GM04503 (cell line): Measurements from ENCODE around the gene GOLGA6L24.
"Not testable (repeated sequence)": the region's sequence is repeated elsewhere in the genome, so short reads cannot be mapped to it uniquely, and the experiment has no call there.

Experiments used
- DNase-seq: peaks from one replicate; pipeline ENCODE4 v3.0.0-alpha.2; 2012; ENCODE audit warnings: low read depth

GOLGA6L24 gene, protein sequence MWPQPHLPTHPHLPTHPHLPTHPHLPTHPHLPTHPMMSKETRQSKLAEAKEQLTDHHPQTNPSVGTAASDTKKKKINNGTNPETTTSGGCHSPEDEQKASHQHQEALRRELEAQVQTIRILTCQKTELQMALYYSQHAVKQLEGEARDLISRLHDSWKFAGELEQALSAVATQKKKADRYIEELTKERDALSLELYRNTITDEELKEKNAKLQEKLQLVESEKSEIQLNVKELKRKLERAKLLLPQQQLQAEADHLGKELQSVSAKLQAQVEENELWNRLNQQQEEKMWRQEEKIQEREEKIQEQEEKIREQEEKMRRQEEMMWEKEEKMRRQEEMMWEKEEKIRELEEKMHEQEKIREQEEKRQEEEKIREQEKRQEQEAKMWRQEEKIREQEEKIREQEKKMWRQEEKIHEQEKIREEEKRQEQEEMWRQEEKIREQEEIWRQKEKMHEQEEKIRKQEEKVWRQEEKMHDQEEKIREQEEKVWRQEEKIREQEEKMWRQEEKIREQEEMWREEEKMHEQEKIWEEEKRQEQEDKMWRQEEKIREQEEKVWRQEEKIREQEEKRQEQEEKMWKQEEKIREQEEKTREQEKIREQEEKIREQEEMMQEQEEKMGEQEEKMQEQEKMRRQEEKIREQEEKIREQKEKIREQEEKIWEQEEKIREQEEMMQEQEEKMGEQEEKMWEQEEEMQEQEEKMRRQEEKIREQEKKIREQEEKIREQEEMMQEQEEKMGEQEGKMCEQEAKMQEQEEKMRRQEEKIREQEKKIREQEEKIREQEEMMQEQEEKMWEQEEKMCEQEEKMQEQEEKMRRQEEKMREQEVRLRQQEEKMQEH

DNA sequence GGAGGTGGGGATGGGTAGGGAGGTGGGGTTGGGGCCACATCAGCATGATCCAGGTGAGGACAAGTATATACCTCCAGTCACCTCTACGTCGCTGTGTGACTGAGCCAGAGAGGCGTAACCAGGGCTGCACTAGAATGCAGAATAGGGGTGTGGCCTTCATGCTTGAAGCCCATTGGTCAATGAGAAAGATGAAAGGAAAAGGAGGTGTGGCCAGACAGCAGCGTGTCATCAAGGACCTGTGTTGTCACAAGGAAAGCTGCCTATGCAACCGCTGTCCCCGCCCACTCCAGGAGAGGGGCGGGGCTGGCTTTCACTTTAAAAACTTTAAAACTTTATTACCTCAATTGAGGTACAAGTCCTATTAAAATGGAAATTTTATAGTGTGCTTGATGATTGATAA is at the start of gene GOLGA6L24:
GOLGA6L24 (minus strand) TSS at position 101 of the 400 bp plus-strand sequence; CDS start at position 40, 61 bp downstream.
- DNase-seq: not testable (repeated sequence)

DNA sequence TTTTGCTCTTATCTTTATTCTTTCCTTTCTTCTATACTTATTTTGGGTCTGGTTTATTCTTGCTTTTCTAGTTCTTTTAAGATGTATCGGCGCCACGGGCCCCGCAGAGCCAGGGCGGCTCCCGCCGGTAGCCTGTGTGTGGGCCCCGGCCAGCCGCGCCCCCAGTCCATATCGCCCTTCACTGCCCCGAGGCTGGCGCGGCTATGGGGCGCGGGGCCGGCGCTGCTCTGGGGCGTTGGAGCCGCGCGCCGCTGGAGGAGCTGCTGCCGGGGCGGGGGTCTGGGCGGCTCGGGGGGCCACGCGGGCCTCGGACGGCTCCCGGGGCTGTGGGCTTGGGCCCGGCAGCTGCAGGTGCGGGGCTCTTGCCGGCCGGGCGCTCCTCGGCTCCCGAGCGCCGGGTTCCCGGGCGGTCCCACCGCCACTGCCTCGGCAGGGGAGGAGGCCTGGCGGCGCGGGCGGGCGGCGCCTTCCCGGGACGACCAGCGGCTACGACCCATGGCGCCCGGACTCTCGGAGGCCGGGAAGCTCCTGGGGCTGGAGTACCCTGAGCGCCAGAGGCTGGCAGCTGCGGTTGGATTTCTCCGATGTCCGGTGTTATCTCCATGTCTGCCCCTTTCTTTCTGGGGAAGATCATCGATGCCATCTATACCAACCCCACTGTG is 45.0 kb upstream of the GOLGA6L24 start:
- DNase-seq: not testable (repeated sequence)

DNA sequence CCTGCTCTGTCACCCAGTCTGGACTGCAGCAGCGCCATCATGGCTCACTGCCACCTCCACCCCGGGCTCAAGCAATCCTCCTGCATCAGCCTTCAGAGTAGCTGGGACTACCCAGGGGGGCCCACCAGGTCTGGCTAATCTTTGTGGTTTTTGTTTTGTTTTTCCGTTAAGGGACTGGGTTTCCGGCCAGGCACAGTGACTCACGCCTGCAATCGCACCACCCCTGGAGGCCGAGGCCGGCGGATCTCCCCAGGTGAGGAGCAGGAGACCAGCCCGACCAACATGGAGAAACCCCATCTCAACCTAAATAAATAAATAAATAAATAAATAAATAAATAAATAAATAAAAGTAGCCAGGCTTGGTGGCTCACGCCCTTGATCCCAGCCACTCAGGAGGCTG is 38.1 kb upstream of the GOLGA6L24 start:
- DNase-seq: not testable (repeated sequence)

DNA sequence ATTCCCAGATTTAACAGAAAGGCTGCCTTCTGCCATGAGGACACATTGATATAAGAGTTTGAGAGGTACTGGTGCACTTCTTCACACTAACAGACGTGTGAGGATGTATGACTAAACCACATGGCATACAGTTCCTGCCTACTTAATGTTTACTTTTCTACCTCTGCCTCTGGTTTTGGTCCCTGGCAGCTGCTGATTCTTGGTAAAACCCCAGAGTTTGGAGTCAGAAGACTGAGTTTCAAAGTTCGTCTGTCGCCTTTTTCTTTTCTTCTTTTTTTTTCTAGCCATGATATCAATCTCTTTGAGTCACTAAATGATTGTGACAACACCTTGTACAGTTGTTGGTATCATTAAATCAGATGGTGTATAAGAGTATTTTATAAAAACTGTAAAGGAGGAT is 22.2 kb upstream of the GOLGA6L24 start:
- not testable (repeated sequence) for DNase-seq

DNA sequence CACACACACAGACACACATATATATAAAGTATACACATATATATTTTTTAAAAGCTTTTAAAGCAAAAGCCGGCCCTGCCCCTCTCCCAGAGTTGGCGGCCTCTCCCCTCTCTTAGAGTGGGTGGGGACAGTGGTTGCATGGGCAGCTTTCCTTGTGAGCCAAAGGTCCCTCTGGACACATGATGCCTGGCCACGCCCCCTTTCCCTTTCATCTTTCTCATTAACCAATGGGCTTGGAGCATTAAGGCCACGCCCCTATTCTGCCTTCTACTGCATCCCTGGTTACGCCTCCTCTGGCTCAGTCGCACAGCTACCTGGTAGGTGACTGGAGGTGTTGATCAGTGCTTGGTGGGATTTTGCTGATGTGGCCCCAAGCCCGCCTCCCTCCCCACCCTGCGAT is 20.5 kb upstream of the GOLGA6L24 start, which contains the start of gene GOLGA8F:
GOLGA8F (plus strand) TSS at position 301 of the 400 bp plus-strand sequence; CDS start at position 399, 98 bp downstream.
- DNase-seq: not testable (repeated sequence)

DNA sequence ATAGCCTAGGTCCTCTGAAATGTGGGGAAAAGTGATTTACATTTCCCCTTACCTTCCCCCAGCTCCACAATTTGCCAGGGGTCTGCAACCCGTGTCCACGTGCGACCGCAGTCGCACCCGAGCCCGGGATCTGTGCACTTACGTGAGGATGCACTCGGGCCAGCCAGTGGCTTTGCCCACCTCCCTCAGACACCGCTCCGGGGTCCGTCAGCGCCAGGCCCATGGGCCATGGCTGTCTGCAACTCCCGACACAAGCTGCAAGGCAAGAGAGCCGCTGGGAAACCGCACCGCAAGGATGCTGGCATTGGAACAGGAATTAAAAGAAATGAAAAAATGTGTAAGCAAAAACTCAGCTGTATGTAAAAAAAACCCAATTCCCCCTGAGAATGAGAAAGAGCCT is 7.6 kb upstream of the GOLGA6L24 start:
- DNase-seq: not testable (repeated sequence)

DNA sequence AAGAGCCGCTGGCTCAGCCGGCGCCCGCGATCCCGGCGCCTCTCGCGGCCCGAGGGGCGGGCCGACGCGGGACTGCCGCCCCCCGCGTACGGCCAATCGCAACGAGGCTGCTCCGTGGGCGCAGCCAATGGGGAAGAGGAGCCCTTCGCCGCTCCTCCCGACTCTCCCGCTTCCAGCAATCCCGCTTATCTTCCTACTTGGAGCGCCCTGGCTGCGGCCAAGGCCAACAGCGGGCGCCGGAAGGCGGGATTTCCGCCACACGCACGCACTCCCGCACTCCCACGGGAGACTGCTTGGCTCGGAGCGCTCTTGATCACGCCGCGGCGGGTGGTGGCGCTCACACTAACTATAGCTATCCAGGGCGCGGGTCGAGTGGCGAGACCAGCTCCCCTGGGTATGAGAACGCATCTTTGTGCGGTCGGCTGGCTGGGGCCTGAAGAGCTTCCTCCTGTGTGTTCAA is 35.7 kb downstream of the GOLGA6L24 start, which contains the start of gene HERC2:
HERC2 (minus strand) TSS at position 51 of the 460 bp plus-strand sequence. CDS start 746 bp downstream, outside the sequence.
- DNase-seq: not testable (repeated sequence)

DNA sequence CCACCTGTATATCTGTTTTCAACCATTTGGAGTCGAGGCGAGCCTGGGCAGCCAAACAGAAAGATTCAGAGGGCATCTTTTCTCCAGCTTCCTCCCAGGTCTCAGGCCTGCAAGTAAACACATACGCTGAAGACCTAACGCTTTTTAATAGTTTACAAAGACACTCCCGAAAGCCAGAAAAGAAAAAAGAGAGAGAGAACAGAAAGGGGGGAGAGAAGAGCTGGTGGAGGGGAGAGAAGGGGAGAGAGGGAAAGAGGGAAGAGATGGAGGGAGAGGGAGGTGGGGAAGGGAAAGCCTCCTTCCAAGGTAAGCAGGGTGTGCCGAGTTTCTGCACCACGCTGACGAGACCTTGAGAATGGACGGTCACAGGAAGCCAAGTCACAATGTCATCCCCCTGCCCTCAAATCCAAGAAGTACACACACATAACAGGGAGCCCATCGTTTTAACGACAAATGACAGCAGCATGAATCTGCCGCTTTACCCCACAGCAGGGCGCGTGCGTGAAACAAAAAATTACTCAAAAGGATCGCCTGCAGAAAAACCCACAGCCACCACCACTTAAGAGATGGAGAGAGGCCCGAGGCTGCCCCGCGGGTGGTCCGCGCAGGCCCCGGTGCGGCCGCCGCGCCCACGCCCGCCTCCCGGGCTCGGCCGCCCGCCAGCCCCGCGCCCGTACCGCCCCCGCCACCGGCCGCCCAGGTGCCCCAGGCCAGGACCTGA is 36.4 kb downstream of the GOLGA6L24 start:
- DNase-seq: not testable (repeated sequence)

DNA sequence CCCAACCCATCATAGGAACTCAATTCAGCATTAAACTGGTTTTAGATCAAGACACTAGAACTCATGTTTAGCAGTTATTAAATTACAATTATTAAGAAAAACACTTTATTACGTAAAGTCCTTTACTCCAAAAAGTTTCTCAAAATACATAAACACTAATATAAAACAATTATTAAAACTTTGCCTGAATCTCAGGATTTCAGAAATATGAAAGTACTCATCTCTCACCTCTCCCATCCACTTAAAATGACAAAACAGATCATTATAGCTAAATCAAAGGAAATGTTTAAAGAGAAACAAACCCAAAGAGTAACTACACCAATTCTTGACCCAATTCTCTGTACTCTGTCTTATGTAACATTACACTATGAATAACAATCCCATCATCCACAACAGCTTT is 38.2 kb downstream of the GOLGA6L24 start:
- DNase-seq: not testable (repeated sequence)

DNA sequence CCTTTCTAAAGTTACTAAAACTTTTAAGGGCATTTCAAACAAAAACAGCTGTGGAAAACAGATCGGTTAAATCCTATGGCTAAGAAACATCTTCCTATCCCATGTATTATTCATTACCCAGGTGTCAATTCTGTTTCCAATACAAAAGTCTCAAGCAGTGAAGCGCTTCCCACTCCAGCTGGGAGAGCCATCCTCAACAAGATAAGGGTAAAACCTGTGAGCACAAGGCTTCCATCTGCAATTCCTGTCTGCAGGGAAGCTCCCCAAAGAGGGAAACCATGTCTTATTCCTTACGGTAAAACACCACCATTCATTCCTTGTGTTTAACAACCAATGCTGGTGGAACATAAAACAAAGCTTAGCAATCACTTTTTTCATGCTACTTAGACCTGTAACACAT is 39.1 kb downstream of the GOLGA6L24 start:
- DNase-seq: not testable (repeated sequence)

DNA sequence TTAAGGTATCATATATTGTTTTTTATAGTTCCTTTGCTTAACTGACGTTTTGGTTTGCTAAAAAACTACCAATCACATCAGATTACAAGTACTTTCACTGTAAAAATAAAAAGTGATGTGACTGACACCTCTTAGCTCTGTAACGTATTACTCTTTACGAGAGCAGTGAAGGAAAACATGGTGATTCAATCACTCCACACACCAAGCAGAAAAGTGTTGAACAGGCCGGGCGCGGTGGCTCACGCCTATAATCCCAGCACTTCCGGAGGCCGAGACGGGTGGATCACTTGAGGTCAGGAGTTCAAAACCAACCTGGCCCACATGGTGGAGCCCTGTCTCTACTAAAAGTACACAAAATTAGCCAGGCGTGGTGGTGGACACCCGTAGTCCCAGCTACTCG is 39.8 kb downstream of the GOLGA6L24 start:
- DNase-seq: not testable (repeated sequence)

DNA sequence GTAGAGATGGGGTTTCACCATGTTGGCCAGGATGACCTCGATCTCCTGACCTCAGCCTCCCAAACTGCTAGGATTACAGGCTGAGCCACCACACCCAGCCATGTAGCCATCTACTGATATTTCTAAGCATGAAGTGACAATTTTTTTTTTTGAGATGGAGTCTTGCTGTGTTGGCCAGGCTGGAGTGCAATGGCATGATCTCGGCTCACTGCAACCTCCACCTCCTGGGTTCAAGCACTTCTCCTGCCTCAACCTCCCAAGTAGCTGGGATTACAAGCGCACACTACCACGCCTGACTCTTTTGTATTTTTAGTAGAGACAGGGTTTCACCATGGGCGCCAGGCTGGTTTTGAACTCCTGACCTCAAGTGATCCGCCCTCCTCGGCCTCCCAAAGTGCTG is 40.9 kb downstream of the GOLGA6L24 start:
- not testable (repeated sequence) for DNase-seq

DNA sequence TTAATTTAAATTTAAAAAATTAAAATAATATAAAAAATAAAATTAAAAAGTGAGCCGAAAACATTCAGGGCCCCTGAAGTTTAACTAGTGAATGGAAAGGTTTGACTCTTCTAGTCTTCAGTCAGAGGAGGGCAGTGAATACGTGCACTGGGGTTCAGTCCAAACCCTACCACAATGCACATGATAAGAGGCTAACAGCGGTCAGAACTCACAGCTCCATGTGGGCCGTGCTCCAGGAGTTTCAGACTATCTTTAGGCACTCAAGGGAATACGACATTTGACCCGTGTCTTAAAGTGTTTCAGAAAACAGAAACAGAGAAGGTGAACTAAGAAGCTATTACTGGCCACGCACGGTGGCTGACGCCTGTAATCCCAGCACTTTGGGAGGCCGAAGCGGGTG is 47.4 kb downstream of the GOLGA6L24 start:
- DNase-seq: not testable (repeated sequence)

DNA sequence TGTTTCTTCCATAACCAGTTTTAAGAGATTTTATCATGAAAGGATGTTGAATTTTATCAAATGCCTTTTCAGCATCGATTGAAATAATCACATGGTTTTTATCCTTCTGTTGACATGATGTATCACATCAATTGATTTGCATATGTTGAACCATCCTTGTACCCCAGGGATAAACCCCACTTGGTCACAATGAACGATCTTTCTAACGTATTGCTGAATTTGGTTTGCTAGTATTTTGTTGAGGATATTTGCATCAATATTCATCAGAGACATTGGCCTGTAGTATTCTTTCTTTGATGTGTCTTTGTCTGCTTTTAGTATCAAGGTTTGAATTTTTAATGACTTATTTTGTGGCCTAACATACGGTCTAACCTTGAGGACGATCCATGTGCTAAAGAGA is 49.2 kb downstream of the GOLGA6L24 start:
- DNase-seq: not testable (repeated sequence)
